ENCODE data around the gene KCNG2. TPM values are rescaled to one million over a fixed set of nuclear protein-coding genes. Genes with fewer than 3 reads are reported as not detected.

KCNG2 gene
- total RNA-seq, 1 donor from 2014 or later = 0.51 TPM

DNA sequence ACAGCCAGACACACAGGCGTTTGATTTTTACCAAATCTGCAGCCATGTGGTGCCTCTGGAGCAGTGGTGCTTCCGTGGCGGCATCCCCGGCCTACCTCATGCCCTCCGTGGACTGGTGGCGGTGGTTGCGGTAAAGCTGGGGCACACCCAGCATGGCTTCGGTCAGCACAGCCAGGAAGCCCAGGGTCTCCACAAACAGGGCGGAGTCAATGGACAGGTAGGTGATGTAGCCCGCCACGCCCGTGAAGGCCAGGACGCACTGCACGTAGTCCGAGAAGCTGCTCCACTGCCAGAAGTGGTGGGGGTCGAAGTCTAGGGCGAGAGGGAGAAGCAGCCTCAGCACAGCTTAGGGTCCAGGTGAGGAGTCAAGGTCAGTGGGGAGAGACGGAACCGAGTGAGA lies 121.4 kb downstream of the KCNG2 start:
- peak; percentile 60 for DNase-seq (ENCODE audit: low spot score)

DNA sequence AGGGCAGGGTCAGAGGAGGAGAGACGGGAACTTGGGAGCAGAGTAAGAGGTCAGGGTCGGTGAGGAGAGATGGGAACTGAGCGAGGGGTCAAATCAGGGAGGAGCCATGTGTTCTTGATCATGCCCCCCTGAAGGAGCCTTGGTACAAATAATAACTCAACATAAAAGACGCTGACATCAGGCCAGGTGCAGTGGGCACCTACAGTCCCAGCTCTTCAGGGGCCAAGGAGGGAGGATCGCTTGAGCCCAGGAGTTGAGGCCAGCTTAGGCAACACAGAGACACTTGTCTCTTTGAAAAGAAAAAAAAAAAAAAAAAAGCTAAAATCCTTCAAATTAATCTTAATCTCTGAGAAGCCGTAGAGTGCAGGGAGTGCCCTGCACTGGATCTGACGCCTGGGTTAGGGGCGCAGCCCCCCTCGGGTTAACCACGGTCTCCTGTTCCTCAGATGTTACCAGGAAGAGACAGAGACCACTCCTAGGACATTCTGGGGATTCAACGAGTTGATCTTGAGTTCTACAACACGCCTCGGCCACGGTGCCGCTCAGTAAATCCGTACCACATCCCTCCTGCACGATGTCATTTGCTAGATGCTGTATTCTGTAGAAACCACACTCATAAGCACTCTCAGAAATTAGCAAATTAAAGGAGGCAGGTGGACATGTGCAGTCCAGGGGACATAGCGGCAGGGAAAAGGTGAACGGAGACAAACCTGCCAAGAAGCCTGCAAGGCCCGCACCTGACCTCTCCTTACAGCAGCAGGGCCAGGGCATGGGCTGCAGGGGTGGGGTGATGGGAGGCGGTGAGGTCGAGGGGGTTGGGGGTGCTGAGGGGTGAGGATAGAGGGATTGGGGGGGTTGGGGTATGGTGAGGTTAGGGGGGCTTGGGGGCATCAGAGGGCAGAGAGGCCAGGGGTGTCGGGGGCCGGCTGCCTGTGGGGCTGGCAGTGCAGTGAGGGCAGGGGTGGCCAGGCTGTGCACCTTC lies 124.5 kb downstream of the KCNG2 start:
- no peak for DNase-seq (ENCODE audit: low spot score)

DNA sequence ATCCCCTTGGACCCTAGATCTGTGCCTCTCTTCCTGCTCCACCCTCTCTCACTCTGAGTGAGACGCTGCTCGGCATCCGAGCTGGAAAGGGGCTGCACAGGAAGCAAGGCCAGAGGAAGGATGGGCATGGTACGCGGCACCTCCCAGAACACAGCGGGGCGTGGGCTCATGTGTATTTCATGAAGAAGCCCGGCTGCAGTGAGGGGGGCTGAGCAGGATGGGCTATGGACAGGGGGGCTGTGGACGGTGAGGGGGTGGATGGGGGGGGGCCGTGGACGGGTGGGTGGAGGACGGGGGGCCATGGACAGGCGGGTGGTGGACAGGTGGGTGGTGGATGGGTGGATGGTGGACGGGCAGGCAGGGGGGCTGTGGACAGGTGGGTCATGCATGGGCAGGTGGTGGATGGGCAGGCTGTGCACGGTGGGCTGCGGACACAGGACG lies 125.3 kb downstream of the KCNG2 start:
- peak; percentile 69 for DNase-seq (ENCODE audit: low spot score)

DNA sequence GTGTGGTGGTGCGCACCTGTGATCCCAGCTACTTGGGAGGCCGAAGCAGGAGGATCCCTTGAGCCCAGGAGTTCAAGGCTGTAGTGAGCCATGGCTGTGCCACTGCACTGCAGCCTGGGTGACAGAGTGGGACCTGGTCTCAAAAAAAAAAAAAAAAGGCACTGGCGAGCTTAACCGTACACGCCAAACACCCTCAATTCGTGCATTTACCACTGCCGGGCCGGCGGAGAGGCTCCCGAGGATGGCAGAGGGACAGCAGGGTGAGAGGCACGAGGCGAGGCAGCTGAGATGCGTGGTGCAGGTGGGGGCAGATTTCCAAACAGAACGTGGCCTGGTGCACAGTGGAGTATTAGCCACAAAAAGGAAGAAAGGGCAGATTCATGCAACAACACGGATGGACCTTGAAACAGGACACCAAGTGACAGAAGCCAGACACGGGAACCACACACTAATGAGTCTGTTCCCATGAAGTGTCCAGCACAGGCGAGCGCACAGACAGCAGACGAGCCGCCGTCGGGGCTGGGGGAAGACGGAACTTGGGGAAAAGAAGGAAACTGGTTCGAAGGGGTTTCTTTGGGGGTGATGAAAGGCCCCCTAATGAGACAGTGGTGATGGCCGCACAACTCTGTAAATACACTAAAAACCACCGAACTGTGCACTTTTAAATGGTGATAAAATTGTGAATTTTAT lies 126.3 kb downstream of the KCNG2 start:
- DNase-seq (ENCODE audit: low spot score) = peak; percentile 60

DNA sequence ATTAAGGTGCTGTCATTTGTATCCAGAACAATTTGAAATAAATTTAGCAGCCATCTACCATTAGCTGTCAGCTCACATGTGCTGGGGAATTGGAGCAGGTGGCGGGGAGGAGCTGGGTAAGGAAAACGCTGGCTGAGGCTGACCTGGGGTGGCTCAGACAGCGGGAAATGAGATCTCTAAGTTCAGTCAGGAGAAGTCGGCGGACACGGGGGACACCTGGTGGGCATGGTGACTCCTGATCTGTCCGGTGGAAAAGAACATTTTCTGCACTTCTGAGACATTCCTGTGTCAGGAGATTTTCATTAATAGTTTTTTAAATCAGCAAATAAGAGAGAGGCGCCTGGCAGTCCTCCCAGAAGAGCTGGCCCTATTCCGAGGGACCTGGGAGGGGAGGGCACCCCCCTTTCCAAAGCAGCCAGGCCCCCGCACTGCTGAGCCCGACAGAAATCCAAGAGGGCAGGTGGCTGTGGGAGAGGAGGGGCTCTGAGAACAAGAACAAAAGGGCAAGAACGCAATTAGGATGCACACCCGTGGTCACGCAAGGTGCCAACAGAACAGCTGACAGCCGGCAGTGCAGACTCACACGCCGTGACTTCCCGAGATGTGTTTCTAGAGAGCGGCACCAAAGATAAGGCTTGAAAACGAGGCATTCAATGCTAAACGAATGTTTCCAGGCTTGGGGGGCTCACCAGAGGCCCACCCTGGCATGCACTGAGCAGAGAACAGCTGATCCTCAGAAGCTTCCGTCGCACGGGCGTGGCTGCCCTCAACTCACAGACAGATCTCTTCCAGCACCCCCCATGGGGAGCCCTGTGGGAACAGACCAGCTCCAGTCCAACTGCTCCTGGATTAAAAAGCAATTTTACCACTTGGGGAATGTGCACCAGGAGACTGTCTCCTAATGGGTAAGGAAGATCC lies 127.3 kb downstream of the KCNG2 start:
- peak; percentile 81 for DNase-seq (ENCODE audit: low spot score)

DNA sequence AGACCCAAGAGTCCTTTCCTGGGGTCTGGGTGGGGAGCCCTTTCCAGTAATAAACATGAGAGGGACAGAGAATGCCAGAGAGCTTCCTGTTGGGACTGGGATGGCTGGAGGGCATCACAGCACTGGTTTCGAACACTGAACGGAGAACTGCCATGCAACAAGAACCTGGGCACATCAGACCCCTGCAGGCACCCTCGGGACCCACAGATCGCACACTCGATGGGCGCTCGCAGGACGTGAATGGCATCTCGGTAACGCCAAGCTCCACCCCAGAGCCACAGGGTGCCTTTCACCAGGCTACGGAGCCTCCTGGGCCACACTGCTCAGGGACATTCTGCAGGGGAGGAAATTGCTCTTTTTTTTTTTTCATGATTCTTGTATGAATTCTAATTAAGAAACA lies 128.6 kb downstream of the KCNG2 start:
- DNase-seq (ENCODE audit: low spot score) = peak; percentile 71

DNA sequence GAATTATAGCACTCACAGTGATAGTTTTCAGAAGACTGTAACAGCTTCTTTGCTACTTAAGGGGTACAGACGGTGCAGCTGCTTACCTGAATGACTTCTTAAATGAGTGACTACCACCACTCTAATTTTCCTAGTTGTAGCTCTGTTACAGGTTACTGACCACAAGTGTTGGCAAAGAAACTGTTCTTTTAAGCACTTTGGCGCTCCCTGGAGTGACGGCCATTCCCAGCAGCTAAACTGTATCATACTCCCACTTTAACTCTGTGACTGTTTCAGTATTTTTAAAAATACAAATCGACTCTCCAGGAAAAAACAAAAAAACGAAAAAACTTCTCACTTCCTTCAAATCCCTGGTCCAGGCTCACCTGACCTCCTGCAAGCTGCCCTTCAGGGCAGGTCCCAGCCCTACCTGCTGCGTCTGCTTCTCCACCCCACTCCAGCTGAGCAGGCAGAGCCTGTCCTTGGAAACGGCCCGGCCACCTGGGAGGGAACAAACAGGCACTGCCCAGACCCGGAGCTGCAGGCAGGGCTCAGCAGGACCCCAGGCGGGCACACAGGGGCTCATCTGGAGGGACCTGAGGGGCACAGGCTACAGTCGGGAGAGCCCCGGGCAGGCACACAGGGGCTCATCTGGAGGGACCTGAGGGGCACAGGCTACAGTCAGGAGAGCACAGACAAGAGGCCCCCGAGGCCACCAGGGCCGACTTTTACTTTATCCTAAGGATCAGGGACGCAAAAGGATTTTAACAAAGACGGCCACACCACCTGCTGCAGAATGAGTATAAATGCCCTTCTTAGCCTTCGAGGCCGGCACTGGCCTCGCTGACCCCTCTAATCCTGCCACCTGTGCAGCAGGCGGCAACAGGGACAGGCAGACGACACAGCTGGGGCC lies 129.2 kb downstream of the KCNG2 start:
- peak; percentile 81 for DNase-seq (ENCODE audit: low spot score)

DNA sequence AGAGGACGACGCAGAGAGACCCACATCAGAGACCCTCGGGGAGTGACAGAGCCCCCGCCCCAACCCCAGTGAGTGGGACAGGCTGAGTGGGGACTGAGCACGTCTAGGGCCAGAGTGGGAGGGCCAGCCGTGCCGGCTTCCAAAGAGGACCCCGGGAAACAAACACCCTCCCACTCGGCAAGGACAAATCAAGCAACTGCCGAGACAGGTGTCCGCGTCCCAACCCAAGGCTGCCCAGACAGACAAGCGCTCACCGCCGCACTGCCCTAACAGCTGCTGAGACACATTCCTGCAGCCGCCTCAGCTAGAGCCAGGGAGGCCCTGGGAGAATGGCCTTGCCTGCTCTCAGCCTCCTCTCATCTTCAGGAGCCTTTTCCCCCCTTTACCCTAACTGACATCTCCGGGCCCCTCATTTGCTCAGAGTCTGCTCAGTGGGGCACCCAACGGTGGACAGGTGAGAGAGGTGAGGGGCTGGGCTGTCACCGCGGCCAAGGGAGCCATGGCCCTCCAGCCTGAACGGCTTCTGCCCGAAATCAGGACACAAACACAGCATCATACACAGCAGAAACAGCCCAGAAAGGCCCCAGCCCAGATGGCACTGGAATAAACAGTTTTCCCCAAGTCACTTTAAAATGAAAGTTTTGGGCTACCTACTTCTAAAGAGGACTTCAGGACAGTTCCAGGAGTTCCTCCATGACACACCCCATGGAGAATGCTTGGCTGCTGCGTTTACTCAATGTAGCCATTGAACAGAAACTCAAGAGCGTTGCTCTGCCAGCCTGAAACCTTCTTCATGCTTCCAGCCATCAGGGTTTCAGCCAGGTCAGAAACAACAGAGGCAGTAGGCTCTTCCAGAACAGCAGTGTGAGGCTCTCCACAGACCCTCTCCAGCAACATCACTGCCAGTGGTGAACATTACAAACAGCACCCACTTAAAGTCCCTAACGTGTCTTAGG lies 130.1 kb downstream of the KCNG2 start:
- DNase-seq (ENCODE audit: low spot score) = peak; percentile 83

DNA sequence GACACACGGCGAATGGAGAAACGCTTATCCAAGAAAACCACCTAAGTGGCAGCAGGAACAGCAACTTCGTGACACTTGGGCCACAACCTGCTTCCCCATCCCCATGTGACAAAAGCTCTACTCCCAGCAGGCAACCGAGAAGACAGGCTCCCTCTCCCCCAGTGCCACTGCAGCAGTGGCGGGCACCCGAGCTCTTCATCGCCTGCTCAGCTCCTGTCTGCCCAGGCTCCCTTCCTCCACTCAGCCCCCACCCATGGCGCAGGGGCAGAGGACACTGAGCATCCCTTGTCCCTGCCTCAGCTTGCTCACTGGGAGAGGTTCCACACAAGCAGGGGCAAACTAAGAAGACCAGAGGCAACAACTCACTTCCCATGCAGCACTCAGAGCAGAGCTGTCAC lies 130.8 kb downstream of the KCNG2 start:
- DNase-seq (ENCODE audit: low spot score) = peak; percentile 72

DNA sequence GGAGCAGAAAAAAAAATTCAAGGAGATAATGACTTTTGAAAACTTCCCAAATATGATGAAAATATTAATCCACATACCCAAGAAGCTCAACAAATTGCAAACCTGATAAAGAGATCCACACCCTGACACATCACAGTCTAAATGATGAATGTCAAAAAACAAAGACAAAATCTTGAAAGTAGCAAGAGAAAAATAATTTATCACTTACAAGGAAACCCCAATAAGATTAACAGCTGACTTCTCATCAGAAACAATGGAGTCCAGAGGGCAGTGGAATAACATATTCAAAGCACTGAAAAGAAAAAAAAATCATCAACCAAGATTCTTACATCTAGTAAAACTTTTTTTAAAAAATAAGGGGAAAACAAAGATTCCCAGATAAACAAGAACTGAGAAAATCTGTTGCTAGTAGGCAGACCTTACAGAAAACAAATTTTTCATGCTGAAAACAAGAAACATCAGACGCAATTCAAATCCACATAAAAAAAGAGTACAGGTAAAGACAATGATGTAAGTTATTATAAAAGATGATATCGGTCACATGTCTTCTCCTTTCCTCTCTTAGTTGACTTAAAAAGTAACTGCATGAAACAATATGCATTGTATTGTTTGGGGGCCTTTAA lies 132.4 kb downstream of the KCNG2 start:
- no peak for DNase-seq (ENCODE audit: low spot score)

DNA sequence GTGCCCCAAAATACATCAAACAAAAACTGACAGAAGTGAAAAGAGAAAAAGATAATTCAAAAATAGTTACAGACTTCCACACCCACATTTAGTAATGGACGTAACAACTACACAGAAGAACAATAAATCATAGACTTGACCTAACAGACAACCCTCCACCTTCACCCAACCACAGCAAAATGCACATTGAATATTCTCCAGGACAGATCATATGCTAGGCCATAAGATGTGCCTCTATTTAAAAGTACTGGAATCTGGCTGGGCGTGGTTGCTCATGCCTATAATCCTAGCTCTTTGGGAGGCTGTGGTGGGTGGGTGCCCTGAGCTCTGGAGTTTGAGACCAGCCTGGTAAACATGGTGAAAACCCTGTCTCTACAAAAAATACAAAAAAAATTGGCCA lies 133.7 kb downstream of the KCNG2 start:
- no peak for DNase-seq (ENCODE audit: low spot score)

DNA sequence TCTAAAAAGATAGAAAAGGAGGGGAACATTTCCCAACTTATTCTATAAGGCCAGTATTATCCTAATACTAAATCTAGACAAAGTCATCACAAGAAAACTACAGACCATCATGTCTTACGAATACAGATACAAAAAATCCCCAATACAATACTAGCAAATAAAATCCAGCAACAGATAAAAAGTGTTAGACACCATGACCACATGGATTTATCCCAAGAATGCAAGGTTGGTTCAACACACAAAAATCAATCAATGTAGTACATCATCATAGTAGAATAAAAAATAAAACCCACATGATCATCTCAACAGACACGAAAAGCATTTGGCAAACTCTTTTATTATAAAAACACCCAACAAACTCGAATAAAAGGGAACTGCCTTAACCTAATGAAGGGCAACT lies 135.2 kb downstream of the KCNG2 start:
- DNase-seq (ENCODE audit: low spot score) = no peak

DNA sequence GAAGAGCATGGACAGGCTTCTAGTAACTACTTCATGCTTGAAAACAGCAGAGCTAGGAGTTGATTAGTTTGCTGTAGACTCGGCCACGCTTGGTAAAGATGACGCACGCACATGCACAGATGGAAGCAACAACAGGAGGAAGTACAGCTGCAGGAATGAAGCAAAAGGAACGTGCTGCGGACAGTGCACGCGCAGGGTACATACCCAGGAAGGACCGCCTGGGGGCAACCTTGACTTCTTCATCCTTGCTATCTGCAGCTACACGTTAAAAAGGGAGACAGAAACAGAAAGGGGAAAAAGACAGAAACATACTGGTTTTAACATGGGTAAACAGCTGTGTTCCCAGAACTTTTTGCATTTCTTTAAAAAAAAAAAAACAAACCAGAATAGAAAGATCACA lies 136.0 kb downstream of the KCNG2 start:
- DNase-seq (ENCODE audit: low spot score) = no peak

DNA sequence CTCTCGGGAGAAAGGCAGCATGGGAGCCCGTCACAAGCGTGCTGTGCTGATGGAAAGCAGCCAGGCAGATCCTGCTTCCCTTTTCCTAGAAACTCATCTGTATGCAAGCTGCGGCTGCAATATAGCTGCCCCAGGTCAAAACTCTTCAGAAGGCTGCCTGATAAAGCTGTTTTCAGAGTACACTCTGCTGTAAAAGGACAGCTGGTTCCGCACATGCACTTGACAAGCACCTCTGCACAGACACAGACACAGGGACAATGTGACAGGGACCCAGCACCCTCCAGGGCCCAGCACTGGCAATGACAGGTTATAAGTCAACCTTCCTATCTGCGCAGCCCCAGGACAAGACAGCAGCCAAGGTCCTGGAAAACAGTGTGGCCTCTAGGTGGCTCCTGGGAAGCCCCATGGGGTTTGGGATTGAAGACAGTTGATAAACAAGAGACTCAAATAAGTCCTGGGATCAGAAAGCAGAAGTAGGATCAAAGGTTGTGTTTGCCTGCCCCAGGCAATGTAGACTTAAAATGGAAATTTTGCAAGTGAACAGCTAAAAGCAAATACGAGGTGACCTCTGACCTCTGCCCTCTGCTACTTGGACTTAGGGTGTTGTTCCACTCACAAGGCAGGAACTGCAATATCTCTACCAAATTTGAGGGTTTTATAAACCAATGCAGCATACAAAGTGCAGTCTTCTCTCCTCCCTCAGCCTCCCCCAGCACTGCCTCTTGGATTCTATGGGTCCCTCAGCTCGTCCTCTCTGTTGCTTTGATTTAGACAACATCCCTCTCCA lies 136.8 kb downstream of the KCNG2 start:
- DNase-seq (ENCODE audit: low spot score) = peak; percentile 86

DNA sequence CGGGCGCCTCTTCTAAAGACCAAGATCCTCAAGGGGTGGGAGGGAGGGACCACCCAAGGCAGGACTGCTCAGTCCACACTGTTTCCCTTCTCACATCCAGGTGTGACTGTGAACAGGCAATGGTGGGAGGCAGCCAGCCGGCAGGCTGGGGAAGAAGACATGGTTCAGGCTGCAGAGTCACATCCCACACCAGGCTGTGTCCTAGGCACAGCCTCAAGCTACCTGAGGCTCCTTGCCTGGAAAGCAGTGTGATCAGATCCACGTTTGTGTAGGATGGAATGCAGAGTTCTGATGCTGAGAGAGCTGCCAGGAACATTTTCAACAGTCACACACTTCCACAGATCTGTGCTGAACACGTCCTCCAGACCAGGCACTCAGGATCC lies 137.4 kb downstream of the KCNG2 start:
- DNase-seq (ENCODE audit: low spot score) = no peak

DNA sequence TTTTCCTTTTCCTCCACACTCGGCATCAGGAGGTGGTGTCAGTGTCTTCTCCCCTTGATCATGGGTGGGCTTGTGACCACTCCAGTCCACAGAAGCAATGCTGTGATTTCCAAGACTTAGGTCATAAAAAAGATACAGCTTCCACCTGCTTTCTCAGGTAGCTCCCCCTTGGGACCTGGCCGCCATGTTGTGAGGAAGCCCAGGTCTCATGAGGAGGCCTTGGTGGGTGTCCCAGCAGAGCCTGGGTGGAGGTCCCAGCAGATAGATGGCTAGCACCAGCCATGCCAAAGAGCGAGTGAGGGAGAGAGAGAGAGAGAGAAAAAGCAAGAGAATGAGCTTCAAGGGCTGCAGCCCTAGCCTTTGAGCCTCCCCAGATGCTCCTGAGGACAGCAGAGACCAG lies 137.8 kb downstream of the KCNG2 start:
- no peak for DNase-seq (ENCODE audit: low spot score)

DNA sequence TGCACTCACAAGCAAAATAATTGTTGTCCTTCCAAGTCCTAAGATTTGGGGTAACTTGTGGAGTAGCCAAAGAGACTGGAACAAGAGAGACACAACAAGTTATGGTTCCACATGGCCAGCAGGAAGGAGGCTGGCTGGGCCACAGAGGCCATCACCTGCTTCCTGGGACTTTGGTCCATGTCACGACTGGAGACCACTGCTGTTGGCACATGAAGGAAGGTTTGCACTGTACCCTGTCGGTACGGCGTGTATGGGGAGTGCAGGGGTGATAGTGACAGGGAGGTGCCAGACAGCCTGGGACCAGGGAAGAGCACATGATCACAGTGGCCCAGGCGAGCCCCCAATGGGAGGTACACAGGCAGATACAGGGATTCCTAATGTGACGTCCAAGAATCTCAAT lies 138.2 kb downstream of the KCNG2 start:
- DNase-seq (ENCODE audit: low spot score) = no peak

DNA sequence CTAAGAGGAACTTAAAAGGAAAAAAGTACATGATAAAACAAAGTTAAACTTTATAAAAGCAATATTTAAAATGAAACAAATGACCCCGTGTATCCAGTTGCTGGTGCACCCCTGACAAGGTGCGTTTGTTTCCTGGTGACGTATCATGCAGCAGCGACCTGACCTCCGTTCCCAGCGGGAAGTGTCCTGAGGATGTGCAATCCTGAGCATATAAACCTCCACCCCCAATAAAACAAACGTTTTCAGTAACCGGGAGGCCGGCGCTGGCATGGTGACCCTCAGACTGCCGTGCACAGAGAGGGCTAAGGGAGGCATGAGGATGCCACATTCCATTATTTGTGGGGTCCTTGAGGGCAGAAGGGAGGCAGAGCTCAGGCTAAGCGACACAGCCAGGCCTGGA lies 138.9 kb downstream of the KCNG2 start:
- DNase-seq (ENCODE audit: low spot score) = peak; percentile 73

Measured in mesenteric fat pad (tissue), 1 donor.